Measurements from ENCODE around the gene LRP3.

DNA sequence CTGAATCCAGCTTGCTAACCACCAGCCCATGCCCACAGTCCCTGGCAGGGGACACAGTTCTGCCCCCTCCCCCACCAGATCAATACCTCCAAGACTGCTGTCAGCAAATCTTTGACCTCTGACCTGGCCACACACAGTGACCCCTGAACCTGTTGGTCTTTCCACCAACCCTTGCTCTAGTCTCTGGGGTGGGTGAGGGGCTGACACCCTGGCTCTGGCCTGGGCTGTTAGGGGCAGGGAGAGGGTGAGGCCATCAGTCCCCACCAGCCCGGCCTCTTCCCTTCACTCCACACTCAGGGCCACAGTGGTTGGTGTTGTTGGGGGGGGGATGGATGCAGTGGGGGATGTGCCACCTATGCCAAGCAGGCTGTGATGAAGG, 53.3 kb downstream of the LRP3 start:
- no peak for TF ChIP-seq MAFG (CRISPR knock-in tag; IDR thresholded peaks at IDR 0.05)
- no peak for TF ChIP-seq ZNF468 (CRISPR knock-in tag; IDR thresholded peaks at IDR 0.05)
- TF ChIP-seq TOE1 (CRISPR knock-in tag; IDR thresholded peaks at IDR 0.05): no peak
- TF ChIP-seq ZNF883 (CRISPR knock-in tag; IDR thresholded peaks at IDR 0.05; ENCODE audit: not compliant biosample characterization): no peak
- no peak for TF ChIP-seq BRD4 (CRISPR knock-in tag; IDR thresholded peaks at IDR 0.05)
- no peak for TF ChIP-seq FOSL1 (CRISPR knock-in tag; IDR thresholded peaks at IDR 0.05; ENCODE audit: borderline replicate concordance)
- no peak for TF ChIP-seq CREB1 (IDR thresholded peaks at IDR 0.05)
- no peak for TF ChIP-seq CREB1 (CRISPR knock-in tag; IDR thresholded peaks at IDR 0.05)
- no peak for TF ChIP-seq TCF12 (IDR thresholded peaks at IDR 0.05)
- no peak for TF ChIP-seq TCF12 (CRISPR knock-in tag; IDR thresholded peaks at IDR 0.05)
